Fibroblast of villous mesenchyme (primary cell): ENCODE results near the gene KIAA0586. TPM values are rescaled to one million over a fixed set of nuclear protein-coding genes. Genes with fewer than 3 reads are reported as not detected.

Source experiments
- DNase-seq: peaks from one replicate; pipeline ENCODE4 v3.0.0-alpha.2; 2010; ENCODE audit warnings: low read depth
- H3K4me3 ChIP-seq: 2 replicates; pipeline ENCODE4 v1.5.1; 2011; ENCODE audit warnings: low read depth, mild to moderate bottlenecking, low read length
- total RNA-seq: library from RNA; depleted of rRNA; stranded (reverse); fragments of >200 nt; gene quantifications from 2 replicates; pipeline ENCODE4 v1.2.3, GENCODE V29; 2012
- TF ChIP-seq, protein P1 (sequence below): IDR thresholded peaks from 2 replicates; pipeline ENCODE4 v1.5.1; 2012; ENCODE audit warnings: low read depth, mild to moderate bottlenecking, low read length; ENCODE audit not compliant: insufficient read depth

The KIAA0586 gene
- total RNA-seq, 1 donor = 30.2 TPM

DNA sequence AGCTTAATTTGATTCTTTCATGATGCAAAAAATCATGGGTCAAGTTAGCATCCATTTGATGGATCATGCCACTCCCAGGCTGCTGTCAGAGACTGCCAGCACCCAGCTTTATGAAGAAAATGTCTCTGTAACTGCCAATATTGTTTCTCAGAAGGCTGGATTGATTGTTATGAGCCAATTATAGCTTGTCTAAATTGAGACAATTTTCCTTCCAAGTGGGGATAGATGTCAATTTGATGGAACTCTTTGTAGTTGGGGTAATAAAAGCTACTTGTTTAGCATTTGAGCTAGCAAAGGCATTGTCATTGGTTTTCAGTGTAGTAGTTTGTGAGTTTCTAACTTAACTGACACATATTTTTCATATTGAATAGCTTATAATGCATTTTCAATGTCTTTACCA is 128.1 kb downstream of the KIAA0586 start:
- TF ChIP-seq, protein P1, sequence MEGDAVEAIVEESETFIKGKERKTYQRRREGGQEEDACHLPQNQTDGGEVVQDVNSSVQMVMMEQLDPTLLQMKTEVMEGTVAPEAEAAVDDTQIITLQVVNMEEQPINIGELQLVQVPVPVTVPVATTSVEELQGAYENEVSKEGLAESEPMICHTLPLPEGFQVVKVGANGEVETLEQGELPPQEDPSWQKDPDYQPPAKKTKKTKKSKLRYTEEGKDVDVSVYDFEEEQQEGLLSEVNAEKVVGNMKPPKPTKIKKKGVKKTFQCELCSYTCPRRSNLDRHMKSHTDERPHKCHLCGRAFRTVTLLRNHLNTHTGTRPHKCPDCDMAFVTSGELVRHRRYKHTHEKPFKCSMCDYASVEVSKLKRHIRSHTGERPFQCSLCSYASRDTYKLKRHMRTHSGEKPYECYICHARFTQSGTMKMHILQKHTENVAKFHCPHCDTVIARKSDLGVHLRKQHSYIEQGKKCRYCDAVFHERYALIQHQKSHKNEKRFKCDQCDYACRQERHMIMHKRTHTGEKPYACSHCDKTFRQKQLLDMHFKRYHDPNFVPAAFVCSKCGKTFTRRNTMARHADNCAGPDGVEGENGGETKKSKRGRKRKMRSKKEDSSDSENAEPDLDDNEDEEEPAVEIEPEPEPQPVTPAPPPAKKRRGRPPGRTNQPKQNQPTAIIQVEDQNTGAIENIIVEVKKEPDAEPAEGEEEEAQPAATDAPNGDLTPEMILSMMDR = no peak
- no peak overlapping the region for H3K4me3 ChIP-seq
- DNase-seq = no peak

DNA sequence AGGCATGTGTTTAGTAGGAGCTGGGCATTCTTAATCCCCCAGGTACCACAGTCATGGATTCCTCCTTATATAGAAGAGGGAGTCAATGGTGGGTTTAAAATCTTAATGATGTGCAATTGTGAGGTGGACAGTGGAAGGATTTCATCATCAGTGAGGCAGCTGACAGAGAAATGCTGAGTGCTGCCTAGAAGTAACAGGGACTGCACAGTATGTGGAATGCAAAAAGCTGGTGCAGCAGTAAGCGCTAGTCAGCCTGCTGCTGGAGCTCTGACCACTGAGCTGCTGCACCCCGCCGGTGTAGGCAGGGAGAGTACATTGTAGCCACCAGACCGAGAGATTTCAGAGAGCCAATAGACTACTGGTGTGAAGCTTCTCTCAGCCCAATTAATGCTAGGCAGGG is 129.7 kb downstream of the KIAA0586 start:
- peak; percentile 16 for DNase-seq
- H3K4me3 ChIP-seq = no peak overlapping the region
- TF ChIP-seq, protein P1 = no peak

DNA sequence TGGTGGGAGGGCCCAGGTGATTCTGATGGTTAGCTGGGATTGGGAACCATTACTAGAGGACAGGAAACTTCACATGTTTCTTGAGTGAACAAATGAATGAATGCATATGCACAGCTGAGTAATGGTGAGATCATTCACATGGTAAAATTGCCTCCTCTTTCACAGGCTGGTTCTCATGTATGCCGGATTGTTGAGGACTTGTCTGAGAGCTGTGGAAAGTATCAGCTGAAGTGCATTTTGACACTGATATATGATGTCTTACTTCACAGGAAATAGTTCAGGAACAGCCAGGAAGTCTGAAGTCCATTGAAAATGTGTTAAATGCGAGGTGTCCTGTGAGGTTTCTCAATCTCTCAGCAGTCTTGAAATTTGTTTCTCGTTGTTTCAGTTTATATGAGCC is 132.7 kb downstream of the KIAA0586 start:
- TF ChIP-seq, protein P1 = no peak
- DNase-seq = peak; percentile 68

DNA sequence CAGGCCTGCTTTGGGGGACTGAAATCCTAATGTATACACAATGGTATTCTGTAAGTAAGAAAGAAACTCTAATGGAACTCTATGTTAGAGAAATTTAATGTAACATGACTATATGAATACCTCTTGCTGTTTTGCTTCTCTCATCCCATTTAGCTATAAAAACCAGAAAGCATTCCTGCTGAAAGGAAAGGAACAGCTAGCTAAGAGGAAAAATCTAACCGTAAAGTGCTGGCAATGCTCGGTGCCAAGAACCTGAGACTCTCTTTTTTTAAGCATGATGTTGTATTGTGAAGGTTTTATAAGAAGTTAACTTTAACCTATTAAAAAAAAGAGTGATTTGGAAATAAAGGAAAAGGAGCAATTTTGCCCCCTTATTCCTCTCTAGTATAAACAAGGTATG is 134.6 kb downstream of the KIAA0586 start:
- H3K4me3 ChIP-seq = no peak overlapping the region
- TF ChIP-seq, protein P1 = no peak
- DNase-seq = no peak

More for the DNA sequence above, 132.7 kb downstream of the KIAA0586 start:
- H3K4me3 ChIP-seq = no peak overlapping the region

DNA sequence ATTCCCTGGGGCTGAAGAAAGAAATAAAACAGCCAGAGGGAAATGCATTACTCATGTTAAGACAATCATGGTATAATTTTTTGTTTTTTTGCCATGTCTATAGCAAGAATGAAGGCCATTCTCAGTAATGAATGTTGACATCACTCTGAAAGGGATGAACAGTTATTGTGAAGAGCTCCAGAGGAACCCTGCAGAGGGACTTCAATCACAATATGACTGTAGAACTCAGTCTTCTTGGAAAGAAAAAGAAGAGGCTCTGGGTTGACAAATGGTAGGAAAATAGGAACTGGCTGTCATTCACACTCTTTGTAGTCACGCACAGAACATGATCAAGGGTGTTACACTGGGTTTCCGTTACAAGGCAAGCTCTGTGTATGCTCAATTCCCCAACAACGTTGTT is 136.5 kb downstream of the KIAA0586 start:
- DNase-seq = no peak
- no peak overlapping the region for H3K4me3 ChIP-seq
- TF ChIP-seq, protein P1 = no peak

DNA sequence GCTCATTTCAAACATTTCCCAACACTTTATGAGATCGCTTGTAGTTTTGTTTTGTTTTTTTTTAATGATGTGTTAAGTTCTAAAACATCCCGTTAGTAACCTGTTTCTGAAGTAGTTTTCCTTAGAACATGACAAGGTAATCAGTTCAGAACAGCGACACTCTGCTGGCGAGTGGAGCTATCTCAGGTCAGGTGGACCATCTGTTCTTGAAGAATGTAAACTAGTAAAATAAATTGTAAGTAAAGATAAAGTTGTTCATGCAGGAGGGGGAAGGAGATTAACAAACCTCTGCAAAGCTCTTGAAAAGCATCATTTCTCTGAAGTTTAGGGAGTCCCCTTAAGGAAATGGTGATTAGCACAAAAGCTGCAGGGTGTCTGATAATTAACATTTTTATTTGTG is 138.3 kb downstream of the KIAA0586 start:
- no peak overlapping the region for H3K4me3 ChIP-seq
- peak; percentile 17 for DNase-seq
- TF ChIP-seq, protein P1 = no peak

DNA sequence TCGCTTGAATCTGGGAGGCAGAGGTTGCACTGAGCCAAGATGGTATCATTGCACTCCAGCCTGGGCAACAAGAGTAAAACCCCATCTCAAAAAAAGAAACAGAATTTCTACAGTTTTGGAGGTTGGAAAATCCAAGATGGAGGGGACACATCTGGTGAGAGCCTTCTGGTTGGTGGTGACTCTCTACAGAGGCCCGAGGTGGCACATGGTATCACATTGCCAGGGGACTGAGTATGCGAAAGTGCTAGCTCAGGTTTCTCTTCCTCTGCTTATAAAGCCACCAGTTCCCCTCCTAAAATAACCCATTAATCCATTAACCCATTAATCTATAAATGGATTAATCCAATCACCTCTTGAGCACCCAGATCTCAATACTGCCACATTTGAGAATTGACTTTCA is 139.5 kb downstream of the KIAA0586 start:
- H3K4me3 ChIP-seq = no peak overlapping the region
- TF ChIP-seq, protein P1 = no peak
- no peak for DNase-seq
